Right lobe of liver (tissue), 4 donors: ENCODE measurements around the gene PBX4.

ENCODE experiments used
- POLR2A ChIP-seq: fragments of 450-650 bp; IDR thresholded peaks from one replicate; pipeline ENCODE4 v1.6.1; 2017; ENCODE audit warnings: antibody characterized with exemption, mild to moderate bottlenecking
- TF ChIP-seq, protein P1 (sequence below), 4 donors: fragments of 200-600 bp in 3 of 4; fragments of 450-650 bp in 1 of 4; IDR thresholded peaks; one replicate each; pipeline versions ENCODE4 v1.5.1 to v1.8.0; 2016 to 2022; ENCODE audit warnings: antibody characterized with exemption in 4 of 4, mild to moderate bottlenecking in 2 of 4
- donor health status: DM: no; HTN: no; CAD: no.
- donor health status: DM: no; HTN: no; CAD: no.
- donor health status: DM: no; HTN: yes; CAD: no.

DNA sequence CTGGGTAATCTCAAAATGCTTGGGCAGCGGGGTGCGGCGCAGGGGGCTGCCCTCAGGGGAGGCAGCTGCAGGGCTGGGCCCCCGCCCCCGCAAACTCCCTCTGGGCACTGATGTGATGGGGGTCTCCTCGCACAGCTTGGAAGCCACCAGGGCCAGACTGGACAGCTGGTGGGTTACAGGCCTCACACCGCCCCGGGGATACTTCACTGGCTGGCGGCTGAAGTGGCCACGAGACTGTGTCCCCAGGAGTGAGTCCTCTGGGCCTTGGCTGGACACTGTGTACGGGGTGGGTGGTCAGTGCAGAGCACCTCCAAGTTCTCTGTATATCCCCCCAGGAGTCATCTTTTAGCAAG lies 11.6 kb upstream of the PBX4 start:
- TF ChIP-seq, protein P1, sequence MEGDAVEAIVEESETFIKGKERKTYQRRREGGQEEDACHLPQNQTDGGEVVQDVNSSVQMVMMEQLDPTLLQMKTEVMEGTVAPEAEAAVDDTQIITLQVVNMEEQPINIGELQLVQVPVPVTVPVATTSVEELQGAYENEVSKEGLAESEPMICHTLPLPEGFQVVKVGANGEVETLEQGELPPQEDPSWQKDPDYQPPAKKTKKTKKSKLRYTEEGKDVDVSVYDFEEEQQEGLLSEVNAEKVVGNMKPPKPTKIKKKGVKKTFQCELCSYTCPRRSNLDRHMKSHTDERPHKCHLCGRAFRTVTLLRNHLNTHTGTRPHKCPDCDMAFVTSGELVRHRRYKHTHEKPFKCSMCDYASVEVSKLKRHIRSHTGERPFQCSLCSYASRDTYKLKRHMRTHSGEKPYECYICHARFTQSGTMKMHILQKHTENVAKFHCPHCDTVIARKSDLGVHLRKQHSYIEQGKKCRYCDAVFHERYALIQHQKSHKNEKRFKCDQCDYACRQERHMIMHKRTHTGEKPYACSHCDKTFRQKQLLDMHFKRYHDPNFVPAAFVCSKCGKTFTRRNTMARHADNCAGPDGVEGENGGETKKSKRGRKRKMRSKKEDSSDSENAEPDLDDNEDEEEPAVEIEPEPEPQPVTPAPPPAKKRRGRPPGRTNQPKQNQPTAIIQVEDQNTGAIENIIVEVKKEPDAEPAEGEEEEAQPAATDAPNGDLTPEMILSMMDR (IDR thresholded peaks at IDR 0.05) = no peak
- no peak for TF ChIP-seq POLR2A
